Activated T-helper 17 cell treated with anti-CD3 and anti-CD28 coated beads, Interleukin-2, amount 50 U/mL, for 72 hours (primary cell): ENCODE results near the gene CBLN3. TPM values are rescaled to one million over a fixed set of nuclear protein-coding genes. Genes with fewer than 3 reads are reported as not detected.
A peak's percentile ranks its signal among the peaks of the same experiment; 100 is the strongest.

Source experiments
- ATAC-seq: fragments of 150-1000 bp; cut with Tn5 transposase; replicated peaks from 2 replicates; pipeline ENCODE4 v1.10.0; 2021; ENCODE audit warnings: mild to moderate bottlenecking, moderate library complexity
- H3K27ac Mint-ChIP-seq: one replicate; pipeline ENCODE4 v1.8.0; 2022; ENCODE audit warnings: mixed read lengths
- H3K27me3 Mint-ChIP-seq: one replicate; pipeline ENCODE4 v1.8.0; 2022; ENCODE audit warnings: mixed read lengths
- H3K36me3 Mint-ChIP-seq: one replicate; pipeline ENCODE4 v1.8.0; 2022; ENCODE audit warnings: low read depth, mild to moderate bottlenecking, mixed read lengths
- H3K4me1 Mint-ChIP-seq: one replicate; pipeline ENCODE4 v1.8.0; 2022; ENCODE audit warnings: mixed read lengths
- H3K4me3 Mint-ChIP-seq: one replicate; pipeline ENCODE4 v1.8.0; 2022; ENCODE audit warnings: mild to moderate bottlenecking, mixed read lengths
- H3K9me3 Mint-ChIP-seq: one replicate; pipeline ENCODE4 v1.8.0; 2022; ENCODE audit warnings: mixed read lengths
- total RNA-seq, 2 donors: library from RNA; stranded (reverse); gene quantifications; one replicate each; pipeline ENCODE4 v1.2.3, GENCODE V29; 2022

CBLN3 gene
- total RNA-seq, 2 donors from 2014 or later: 11.1 to 14.6 TPM

GRCh38 chr14:24434676-24435075, 5.2 kb upstream of the CBLN3 start:
- peaks cover 94% of the 10 kb centered on the region for H3K36me3 Mint-ChIP-seq
- H3K27me3 Mint-ChIP-seq: no peaks in the 10 kb centered on the region
- no peak for ATAC-seq
- no peak overlapping the region for H3K4me3 Mint-ChIP-seq
- H3K9me3 Mint-ChIP-seq: no peaks in the 10 kb centered on the region
- H3K27ac Mint-ChIP-seq: peak overlapping the region; percentile 12
- H3K4me1 Mint-ChIP-seq: peaks cover 39% of the 10 kb centered on the region

DNA sequence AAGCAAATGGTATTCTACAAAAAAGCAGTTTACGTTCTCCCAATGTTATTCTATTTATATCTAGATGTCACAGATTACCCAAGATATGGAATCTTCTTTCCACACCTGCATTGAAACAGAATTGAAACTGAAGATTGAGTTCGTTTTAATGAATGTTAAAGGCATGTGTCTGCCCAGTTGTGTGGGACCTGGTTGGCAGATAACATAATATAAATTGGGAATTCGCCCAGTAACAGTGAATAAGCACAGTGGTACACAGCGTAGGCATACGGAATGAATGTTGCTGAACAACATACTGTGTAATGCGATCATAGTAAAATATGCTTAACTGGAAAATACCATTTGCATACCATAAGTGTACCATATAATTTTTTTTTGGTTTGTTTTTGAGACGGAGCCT, 4.6 kb upstream of the CBLN3 start:
- no peak for ATAC-seq
- H3K4me1 Mint-ChIP-seq: peaks cover 42% of the 10 kb centered on the region

GRCh38 chr14:24432259-24433131, 3.0 kb upstream of the CBLN3 start:
- Mint-ChIP-seq H3K27me3 (no peaks in the 10 kb centered on the region), H3K4me3 (peak overlapping the region; percentile 84), H3K36me3 (peaks cover 72% of the 10 kb centered on the region), H3K9me3 (no peaks in the 10 kb centered on the region), H3K27ac (peak overlapping the region; percentile 96), H3K4me1 (peaks cover 33% of the 10 kb centered on the region)
- ATAC-seq: no peak

More for the DNA sequence above, 4.6 kb upstream of the CBLN3 start:
- Mint-ChIP-seq H3K36me3 (peaks cover 87% of the 10 kb centered on the region), H3K4me3 (no peak overlapping the region), H3K9me3 (no peaks in the 10 kb centered on the region), H3K27ac (no peak overlapping the region), H3K27me3 (no peaks in the 10 kb centered on the region)

DNA sequence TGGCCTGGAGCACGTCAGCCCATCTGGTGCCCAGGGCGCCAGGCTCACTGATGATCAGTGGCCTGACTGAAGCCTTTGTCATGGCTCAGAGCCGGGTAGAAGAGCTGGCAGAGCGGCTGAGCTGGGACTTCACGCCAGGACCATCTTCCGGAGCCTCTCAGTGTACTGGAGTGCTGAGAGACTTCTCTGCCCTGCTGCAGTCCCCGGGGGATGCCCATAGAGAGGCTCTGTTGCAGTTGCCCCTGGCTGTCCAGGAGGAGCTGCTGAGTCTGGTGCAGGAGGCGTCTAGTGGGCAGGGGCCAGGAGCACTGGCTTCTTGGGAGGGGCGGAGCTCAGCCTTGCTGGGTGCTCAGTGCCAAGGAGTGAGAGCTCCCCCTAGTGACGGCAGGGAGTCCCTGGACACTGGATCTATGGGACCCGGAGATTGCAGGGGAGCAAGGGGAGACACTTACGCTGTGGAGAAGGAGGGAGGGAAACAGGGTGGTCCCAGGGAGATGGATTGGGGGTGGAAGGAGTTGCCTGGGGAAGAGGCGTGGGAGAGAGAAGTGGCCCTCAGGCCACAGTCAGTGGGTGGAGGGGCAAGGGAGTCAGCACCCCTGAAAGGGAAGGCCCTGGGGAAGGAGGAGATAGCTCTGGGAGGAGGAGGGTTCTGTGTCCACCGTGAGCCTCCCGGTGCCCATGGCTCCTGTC, 2.2 kb upstream of the CBLN3 start:
- Mint-ChIP-seq H3K4me1 (peaks cover 32% of the 10 kb centered on the region), H3K27ac (peak overlapping the region; percentile 96), H3K27me3 (no peaks in the 10 kb centered on the region), H3K4me3 (peak overlapping the region; percentile 84), H3K36me3 (peaks cover 64% of the 10 kb centered on the region), H3K9me3 (no peaks in the 10 kb centered on the region)
- peak; percentile 56 for ATAC-seq

DNA sequence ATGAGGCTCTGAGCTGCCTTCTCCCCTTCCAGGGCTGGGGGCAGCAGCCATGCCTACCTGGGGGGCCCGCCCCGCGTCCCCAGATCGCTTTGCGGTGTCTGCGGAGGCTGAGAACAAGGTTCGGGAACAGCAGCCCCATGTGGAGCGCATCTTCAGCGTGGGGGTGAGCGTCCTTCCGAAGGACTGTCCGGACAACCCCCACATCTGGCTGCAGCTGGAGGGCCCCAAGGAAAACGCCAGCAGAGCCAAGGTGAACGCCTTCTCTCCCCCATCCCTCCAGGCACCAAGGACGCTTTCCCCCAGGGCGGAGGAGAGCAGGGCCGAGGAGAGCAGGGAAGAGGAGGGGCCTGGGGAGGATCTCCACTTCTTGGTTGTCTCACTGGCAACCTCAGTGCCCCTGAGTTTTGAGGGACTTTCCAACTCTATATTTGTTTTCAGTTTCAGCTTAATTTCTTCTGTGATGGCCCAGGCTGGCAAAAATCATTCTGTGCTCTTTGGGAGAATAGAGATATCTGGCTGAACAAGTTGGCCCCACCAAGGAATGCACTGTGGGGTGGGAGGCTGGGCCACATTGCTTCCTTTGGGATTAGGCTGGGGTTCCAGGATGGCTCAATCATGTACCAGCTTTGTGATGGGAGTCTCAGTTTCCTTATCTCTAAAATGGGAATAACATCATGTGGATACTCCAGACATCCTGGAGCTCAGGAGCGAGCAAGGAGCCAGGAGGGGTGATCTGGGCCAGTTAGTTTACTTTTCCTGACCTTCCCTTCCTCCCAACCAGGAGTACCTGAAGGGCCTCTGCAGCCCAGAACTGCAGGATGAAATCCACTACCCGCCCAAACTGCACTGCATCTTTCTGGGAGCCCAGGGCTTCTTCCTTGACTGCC, 1.5 kb upstream of the CBLN3 start:
- Mint-ChIP-seq H3K9me3 (no peaks in the 10 kb centered on the region), H3K4me1 (peaks cover 34% of the 10 kb centered on the region), H3K4me3 (peak overlapping the region; percentile 84), H3K36me3 (peaks cover 56% of the 10 kb centered on the region), H3K27ac (peak overlapping the region; percentile 96), H3K27me3 (no peaks in the 10 kb centered on the region)
- peak; percentile 52 for ATAC-seq

DNA sequence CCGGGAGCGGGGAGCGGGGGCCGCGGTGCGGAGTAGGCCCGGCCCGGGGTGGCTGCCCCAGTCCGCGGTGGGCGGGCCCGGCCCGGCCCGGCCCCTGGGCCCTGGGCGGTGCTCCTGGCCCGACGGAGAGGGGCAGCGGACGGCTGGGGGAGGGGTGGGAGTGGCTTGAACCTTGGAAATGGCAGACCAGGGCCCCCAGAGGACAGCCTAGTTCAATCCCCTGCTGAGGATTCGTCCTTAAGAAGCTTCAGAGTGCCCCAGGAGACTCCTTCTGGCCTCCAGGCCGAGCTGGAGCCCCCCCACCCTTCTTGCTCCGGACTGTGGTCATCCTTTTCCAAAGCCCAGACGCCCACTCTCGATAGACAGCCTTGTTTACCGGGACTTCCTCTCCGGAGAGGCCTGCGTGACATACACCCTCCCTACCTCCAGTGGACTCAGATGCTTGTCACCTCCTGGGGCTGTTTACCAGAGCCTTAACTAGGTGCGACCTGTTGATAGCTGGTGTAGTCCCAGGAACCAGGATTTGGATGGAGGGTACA, 744 bp upstream of the CBLN3 start:
- Mint-ChIP-seq H3K27me3 (no peaks in the 10 kb centered on the region), H3K4me3 (peak overlapping the region; percentile 84), H3K9me3 (peaks cover 1% of the 10 kb centered on the region), H3K36me3 (peaks cover 49% of the 10 kb centered on the region), H3K4me1 (peaks cover 34% of the 10 kb centered on the region), H3K27ac (peak overlapping the region; percentile 96)
- ATAC-seq: peak; percentile 75

DNA sequence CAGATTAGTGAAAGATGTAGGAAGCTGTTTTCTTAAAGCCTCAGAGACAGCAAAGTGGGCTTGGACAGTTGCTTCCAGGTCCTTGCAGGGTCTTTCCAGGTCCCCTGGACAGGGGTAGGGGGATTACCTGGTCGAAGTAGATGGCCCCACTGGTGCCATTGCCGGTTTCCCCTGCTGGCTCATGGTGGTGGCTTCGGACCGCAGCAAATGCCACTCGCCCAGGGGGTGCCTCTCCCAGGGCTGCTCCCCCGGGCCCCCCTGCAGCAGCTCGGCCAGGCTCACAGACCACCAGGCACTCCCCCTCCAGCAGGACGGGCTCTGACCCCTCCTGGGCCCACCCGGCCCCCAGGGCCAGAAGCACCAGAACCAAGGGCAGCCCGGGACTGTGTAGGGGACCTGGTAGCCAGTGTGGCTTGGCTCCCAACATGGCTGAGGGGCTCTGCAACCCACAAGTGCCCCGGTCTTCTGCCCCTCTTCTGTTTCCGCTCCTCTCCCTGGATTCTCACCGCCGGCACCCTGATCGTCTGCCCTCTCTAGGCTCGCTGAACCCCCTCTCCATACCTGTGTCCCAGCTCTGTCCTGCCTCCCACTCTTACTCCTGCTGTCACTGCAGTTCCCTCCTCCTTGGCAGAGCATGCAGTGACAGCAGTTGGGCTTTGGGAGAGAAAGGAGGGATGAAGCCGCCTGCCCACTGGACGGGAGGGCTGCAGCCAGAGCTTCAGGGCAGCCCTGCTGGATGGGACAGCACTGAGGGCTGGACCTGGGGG, 657 bp downstream of the CBLN3 start:
- Mint-ChIP-seq H3K27me3 (no peaks in the 10 kb centered on the region), H3K4me3 (peak overlapping the region; percentile 84), H3K9me3 (peaks cover 3% of the 10 kb centered on the region), H3K27ac (peak overlapping the region; percentile 96), H3K36me3 (peaks cover 35% of the 10 kb centered on the region), H3K4me1 (peaks cover 35% of the 10 kb centered on the region)
- ATAC-seq: no peak

DNA sequence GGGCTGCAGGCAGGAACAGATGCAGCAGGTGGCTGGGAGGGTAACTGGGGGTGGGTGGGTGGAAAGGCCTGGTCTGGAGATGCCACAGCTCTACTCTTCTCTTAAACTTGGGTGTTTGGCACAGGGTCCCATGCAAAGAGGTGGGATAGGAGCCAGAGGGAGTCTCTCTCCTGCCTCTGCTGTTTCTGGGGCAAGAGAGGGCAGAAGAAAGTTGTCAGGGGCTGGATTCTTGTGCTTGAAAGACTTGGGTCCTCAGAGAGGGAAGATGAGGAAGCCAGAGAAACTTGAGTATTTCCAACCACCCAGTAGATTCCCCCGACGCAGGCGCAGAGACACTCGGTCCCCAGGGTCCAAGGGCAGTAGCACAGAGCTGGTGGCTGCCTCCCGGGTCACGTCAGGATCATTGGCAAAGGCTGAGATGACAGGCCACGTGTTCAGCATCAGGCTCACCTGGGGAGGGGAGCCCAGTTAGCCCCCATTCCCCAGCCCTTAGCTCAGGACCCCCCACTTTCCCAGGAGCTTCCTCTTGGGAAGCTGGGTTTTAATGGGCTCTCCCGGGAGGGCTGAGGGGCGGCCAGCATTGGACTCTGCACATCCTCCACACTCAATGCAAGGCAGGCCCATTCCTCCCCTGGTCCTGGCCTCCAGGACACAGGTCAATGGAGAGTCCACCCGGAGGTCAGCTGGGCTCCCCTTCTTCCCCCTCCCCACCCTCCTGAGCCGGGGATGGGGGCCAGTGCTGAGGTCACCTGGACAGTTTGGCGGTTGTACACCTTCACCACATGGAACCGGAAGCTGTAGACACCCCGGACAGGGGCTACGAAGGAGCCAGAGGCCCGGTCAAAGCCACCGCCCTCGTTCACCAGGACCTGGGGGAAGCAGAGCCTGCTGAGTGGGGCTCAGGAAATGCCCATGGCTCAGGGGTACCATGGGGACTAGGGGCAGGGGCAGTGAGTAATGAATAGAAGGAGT, 1.6 kb downstream of the CBLN3 start:
- Mint-ChIP-seq H3K4me3 (peak overlapping the region; percentile 84), H3K9me3 (peaks cover 3% of the 10 kb centered on the region), H3K27me3 (no peaks in the 10 kb centered on the region), H3K36me3 (peaks cover 25% of the 10 kb centered on the region), H3K27ac (peak overlapping the region; percentile 79), H3K4me1 (peaks cover 35% of the 10 kb centered on the region)
- ATAC-seq: no peak

- H3K27ac Mint-ChIP-seq: peak overlapping the region; percentile 79
Observed at GRCh38 chr14:24426912-24427536, 2.4 kb downstream of the CBLN3 start.

DNA sequence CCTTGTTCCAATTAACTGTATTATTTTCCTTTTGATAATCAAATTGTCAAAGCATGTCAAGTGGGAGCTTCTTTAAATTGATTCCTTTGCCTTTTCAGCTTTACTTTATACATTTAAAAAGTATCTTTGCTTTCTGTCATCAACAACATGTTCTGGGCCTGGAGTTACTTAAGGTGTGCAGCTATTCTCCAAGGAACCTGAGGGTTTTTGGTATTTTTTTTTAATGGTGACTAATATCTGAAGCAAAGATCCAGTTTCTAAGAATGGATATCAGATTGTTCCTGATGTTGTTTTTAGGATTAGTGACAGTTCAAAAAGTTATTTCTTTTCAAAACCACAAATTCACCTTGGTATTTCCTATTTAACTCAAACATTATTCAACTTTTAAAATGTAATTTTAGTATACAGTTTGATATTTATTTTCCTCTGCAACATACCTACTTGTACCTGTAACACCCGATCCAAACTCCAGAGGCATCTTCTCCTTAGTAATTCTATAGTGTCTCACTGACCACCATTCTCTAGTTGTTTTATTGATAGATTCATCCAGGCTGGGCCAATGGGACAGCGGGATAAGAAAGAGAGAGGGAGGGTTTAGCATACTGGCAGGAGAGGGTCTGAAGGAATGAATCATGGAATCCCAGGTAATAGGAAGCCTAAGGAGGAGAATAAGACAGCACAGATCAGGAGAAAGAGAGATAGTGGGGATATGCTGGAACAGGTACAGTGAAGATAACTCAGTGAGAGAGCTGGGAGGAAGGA, 3.1 kb downstream of the CBLN3 start:
- H3K9me3 Mint-ChIP-seq: peaks cover 3% of the 10 kb centered on the region
- peak overlapping the region; percentile 79 for H3K27ac Mint-ChIP-seq
- no peak for ATAC-seq
- no peaks in the 10 kb centered on the region for H3K27me3 Mint-ChIP-seq
- H3K4me3 Mint-ChIP-seq: peak overlapping the region; percentile 63
- peaks cover 27% of the 10 kb centered on the region for H3K4me1 Mint-ChIP-seq
- H3K36me3 Mint-ChIP-seq: peaks cover 11% of the 10 kb centered on the region

More at GRCh38 chr14:24426912-24427536, 2.4 kb downstream of the CBLN3 start:
- no peak for ATAC-seq
- peaks cover 34% of the 10 kb centered on the region for H3K4me1 Mint-ChIP-seq
- H3K36me3 Mint-ChIP-seq: peaks cover 18% of the 10 kb centered on the region
- H3K4me3 Mint-ChIP-seq: peak overlapping the region; percentile 63
- H3K27me3 Mint-ChIP-seq: no peaks in the 10 kb centered on the region
- H3K9me3 Mint-ChIP-seq: peaks cover 3% of the 10 kb centered on the region

DNA sequence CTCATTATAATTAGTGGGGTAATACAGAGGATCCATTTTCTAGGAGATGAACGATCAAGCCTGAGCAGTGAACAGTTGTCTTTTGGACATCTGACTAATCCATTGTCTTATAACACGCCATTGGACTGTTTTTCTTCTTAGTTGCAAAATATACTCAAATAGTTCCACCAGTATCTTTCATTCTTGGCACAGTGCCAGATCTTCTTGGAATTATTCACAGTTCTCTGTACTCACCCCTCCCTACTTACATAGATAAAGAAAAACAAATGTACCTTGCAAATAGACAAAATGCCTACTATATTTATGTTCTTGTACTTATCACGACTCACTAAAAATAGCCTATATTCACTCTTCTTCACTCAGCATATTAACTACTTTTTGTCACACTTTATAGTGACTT, 3.8 kb downstream of the CBLN3 start:
- Mint-ChIP-seq H3K4me3 (peak overlapping the region; percentile 63), H3K9me3 (peaks cover 3% of the 10 kb centered on the region), H3K36me3 (peaks cover 5% of the 10 kb centered on the region), H3K27me3 (no peaks in the 10 kb centered on the region), H3K4me1 (peaks cover 23% of the 10 kb centered on the region), H3K27ac (peak overlapping the region; percentile 79)
- peak; percentile 2 for ATAC-seq
